ENCODE data around the gene IL17C.

The IL17C gene

DNA sequence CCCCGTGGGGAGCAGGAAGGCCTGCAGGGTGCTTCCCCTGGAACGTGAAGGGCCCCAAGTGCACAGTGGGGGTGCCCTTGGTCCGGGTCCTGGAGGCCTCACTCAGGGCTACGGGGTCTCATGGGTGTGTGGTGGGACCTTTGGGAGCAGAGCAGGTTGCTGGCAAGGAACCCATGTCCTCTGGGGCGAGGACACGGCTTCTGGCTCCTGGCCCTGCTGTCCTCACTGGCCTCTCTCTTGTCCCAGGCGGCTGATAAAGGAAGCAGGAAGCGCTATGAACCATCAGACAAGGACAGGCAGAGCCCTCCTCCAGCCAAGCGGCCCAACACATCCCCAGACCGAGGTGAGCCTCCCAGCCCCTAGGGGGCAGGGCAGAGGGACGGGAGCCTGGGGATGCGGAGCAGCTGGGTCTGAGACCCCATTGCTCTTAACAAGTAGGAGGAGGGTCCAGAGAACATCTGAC lies 9.8 kb upstream of the IL17C start:
- DNase-seq: no peak

DNA sequence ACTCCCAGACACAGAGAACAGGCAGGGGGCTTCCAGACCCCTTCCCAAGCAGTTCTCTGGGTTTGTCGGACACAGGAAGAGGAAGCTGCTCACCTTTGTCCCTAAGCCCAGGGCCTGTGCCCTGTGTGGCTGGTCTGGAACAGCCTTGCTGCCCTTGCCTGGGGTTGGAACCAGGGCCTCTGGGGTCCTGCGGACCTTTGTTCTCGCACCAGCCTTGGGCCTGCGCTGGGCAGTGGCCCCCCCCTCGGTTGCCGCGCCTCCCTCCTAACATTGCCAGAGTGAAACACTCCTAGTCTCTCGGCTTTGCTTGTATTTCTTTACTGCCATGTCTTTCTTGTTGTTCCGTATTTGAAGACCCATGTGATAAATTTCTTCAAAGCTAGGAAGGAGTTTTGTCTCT lies 8.5 kb upstream of the IL17C start:
- DNase-seq: no peak

DNA sequence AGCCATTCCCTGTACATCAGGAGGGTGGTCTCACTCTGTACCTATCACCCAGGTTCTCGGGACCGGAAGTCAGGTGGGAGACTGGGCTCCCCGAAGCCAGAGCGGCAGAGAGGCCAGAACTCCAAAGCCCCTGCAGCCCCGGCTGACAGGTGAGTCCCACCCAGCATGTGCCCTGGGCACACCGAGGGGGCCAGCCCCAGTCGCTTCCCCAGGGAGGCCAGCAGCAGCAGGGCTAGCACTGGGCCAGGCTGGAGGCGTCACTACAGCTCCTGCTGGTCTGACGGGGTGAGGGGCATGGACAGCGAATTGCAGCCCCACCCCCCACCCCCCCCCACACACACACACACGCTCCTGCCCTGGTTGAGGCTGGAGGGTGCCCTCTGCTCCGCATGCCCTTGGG lies 7.9 kb upstream of the IL17C start:
- no peak for DNase-seq

DNA sequence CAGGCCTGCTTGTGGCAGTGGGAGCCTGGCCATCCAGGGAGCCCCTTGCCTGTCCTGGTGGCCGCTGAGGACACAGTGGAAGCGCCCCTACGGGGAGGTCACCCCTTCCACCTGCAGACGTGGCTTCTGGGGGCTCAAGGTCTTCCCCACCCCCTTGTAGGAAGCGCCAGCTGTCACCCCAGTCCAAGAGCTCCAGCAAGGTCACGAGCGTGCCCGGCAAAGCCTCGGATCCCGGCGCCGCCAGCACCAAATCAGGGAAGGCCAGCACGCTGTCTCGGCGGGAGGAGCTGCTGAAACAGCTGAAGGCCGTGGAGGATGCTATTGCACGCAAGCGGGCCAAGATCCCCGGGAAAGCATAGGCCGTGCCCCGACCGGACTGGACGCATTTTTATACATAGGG lies 7.4 kb upstream of the IL17C start:
- no peak for DNase-seq

DNA sequence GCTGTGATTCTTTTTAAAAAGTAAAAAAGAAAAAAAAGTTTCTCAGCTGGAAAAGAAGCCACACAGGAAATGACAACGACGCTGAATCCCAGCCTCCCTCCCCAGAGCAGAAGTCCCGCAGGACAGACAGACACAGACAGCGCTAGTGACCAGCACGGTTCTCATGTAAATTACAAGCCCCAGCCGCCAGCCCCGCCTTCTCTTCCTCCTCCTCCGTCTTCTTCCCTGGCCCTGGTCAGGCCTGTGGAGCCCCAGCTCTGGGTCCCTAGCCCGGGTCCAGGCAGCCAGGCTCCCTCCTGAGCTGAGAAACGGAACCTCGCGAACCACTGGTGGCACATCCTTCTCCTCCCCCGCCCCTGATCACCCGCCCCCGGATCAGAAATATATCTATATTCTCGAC lies 7.0 kb upstream of the IL17C start:
- DNase-seq: no peak

DNA sequence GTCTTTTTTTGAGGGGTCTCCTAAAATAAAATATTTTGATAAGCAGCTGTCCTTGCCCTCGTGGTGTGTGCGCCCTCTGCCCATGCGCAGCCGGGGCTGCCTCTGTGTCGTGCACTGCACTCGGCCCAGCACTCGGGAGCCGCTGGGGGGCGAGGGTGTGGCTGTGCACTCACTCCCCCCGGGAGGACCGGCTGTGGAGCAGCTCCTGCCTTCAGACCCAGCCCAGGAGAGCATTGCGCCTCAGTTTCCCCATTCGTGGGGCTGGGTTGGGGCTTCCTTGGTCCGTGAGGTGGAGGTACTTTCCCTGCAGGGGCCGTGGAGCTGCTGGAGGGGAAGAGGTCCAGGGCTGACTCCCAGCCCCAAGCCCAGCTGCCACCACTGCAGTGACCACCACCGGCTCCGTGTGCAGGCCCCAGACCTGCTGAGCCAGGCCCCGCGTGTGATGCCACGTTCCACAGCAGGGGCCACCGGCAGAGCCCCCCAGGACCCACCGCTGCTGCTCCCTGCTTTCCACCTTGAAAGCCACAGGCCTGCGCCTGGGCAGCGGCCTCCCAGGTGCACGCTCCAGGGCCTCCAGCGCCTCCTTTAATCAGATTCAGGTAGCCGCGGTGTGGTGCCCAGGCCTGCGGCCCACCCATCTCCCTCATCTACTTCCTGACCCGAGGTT lies 6.3 kb upstream of the IL17C start:
- DNase-seq: no peak

DNA sequence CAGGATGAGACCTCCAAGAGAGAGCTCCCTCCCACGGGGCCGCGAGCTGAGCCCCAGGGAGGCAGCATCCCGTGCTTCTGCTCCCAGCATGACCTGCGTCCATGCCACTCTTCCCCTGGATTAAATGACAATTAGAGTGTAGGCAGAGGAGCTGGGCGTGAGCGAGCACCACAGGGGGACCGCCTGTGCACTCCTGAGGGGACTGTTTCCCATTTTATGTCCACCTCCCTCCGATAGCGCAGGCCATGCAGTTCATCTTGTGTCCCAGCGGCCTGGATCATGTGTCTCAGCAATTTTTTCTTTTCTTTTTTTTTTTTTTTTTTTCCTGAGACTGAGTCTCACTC lies 5.8 kb upstream of the IL17C start:
- no peak for DNase-seq

DNA sequence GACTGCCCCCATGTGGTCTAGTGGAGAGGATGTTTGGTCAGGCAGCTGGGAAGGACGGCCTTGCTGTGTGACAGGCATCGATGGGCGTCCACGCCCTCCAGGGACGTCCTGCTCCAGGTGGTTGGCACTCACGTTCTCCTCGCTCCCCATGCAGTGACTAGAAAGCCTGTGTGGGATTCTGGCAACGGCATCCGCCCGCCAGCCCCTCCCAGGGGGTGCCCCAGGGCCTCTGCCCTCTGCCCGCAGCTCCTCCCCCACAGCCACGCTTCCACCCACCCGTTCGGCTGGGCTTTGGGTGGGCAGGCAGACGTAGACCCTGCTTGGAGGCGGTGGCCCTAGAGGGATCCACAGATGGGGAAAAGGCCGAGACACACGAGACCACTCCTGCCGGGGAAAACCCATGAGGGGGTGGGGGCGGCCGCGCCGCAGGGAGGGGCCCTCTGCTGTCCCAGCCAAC lies 4.7 kb upstream of the IL17C start:
- DNase-seq: no peak

DNA sequence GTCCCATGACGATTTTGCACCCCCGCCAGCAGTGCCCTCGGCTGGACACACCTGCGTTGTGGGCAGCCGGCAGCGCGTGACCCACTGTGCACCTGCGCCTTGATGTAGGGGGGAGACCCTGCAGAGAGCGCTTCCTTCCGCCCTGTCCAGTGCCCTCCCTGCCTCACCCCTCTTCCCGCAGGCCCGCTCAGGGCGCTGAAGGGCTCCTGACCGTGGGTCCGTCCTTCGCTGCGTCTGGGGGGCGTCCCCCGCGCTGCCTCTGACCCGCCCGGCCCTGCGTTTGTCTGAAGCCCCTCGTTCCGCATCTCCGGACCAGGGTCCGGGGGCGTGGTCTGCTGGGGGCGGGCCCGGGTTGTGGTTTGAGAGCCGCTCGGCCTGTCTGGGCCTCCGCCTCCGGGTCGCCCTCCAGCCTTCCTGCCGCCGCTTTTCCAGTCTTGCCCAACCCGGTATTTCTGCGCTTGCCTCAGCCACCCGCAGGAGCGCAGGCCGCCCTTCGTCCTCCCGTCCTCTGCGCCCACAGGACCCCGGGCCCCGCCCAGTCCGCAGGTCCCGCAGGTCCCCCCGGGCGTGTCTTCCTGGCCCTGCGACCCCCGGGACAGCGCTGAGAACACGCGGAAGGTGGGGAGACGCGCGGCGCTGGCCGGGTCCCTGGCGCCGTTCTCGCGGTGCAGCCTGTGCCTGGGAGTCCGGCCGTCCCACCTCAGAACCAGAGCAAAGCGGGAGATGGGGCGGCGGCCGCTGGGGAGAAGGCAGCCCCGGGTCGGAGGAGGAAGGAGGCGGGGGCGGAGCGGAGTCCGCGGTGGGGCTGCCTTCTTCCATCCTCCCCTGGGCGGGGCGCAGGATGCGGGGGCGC lies 4.0 kb upstream of the IL17C start:
- peak; percentile 80 for DNase-seq

DNA sequence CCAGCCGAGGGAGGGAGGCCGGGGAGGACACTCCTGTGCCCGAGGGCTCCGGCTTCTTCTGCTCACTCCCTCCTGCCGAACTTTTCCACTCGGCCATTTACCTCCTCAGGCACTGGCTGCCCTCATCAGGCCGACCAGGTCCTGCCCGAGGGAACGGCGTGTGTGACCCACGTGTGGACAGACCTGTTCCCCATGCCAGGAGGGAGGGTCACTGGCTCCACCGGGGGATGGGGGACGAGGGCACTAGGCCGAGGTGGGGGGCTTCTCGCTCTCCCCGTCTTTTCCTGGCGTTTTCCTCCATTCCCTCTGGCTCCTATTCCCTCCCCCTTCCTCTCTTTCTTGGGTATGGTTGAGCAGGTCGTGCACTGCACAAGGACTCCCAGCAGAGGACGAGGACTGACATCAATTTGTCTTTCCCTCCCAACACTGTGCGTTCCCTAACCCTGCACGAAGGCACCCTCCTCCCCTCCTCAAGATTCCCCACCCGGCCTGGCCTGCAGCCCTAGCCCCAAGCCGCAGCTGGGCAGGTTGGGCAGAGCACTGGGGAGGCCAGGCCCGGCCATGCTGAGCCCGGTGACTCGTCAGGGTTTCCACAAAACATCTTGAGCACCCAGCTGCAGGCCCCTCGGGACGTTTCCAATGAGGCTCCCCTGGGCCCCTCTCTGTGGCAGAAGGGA lies 3.2 kb upstream of the IL17C start:
- DNase-seq: no peak

DNA sequence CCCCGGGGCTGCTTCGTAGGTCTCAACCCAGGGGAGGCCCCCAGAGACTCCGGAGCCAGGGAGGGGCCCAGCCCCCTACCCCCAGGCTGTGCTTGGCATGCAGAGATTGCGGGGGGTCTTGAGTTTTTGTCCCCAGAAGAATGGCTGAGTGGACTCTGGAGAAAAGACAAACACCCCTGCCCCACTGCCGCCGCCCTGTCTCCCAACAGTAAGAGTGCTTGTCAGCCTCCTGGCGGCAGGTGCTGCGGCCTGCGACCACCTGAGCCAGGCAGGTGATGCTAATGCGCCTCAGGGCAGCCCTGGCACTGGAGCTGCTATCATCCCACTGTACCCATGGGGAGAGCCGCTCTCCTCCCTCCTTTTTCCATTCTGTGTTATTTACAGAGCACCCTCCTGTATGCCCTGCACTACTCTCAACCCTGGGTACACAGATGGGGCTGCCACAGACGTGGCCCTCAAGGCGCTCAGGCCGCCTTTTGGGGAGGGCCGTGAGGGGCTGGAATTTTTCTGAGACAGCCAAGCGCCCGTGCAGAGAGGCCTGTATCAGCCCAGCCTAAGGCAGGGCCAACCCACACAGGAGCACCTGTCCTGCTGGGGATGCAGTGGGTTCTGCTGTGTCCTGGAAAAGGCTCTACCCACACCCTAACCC lies 2.6 kb upstream of the IL17C start:
- no peak for DNase-seq

DNA sequence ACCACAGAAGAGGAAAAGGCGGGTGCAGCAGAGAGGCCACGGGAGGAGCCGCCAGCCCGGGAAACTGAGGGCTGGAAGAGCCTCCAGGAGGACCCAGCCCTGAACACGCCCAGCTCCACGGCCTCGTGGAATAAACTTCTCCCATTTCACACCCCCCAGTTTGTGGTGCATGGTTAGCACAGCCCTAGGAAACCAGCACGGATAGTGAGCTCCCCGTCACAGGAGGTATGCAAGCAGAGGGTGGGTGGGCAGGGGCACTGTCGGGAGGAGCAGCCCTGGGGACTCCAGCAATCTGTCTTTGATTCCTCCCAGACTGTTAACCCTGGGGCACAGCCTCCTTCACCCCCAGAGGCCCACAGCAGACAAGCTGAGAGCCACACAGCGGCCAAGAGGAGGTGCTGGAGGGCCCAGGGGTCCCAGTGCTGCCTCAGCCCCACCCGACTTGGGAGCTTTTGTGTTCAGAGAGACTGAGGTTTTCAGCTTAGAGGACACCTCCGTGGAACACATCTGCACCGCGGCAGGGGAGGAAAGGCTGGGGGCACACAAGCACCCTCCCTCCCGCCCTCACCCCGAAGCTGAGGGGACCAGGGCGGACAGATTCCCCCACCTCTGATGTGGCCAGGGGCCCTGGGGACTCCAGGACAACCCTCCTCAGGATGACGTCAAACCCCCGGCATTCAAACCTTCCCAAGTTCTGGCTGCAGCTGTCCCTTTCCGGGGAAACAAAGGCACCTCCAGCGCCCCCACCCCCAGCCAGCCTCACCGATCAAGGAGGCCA lies 1.7 kb upstream of the IL17C start:
- DNase-seq: peak; percentile 67

DNA sequence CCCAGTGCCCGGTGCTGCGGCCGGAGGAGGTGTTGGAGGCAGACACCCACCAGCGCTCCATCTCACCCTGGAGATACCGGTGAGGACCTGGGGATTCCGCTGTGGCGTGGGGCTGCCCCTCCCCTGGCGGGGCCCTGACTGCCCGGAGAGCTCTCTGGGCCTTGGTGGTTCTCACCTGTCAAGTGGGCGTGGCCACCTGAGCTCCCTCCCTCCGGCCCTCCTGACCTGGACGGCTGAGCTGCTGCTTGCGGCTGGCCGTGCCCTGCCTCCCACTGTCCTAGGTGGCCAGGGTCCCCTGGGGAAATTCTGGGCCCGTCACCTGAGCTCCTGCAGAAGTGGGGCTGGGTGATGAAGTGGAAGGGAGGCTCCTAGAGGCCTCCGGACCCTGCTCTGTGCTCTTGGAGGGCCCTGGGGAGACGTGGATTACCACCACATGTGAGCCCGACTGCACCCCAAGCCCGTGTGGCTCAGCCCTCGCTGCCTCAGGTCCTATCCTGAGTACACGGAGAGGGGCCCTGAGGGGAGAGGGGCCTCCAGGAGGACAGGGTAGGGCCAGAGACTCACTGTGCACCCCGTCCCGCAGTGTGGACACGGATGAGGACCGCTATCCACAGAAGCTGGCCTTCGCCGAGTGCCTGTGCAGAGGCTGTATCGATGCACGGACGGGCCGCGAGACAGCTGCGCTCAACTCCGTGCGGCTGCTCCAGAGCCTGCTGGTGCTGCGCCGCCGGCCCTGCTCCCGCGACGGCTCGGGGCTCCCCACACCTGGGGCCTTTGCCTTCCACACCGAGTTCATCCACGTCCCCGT lies 1.1 kb downstream of the IL17C start:
- DNase-seq: no peak

DNA sequence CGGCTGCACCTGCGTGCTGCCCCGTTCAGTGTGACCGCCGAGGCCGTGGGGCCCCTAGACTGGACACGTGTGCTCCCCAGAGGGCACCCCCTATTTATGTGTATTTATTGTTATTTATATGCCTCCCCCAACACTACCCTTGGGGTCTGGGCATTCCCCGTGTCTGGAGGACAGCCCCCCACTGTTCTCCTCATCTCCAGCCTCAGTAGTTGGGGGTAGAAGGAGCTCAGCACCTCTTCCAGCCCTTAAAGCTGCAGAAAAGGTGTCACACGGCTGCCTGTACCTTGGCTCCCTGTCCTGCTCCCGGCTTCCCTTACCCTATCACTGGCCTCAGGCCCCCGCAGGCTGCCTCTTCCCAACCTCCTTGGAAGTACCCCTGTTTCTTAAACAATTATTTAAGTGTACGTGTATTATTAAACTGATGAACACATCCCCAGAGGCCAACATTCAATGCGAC lies 1.7 kb downstream of the IL17C start:
- DNase-seq: no peak

DNA sequence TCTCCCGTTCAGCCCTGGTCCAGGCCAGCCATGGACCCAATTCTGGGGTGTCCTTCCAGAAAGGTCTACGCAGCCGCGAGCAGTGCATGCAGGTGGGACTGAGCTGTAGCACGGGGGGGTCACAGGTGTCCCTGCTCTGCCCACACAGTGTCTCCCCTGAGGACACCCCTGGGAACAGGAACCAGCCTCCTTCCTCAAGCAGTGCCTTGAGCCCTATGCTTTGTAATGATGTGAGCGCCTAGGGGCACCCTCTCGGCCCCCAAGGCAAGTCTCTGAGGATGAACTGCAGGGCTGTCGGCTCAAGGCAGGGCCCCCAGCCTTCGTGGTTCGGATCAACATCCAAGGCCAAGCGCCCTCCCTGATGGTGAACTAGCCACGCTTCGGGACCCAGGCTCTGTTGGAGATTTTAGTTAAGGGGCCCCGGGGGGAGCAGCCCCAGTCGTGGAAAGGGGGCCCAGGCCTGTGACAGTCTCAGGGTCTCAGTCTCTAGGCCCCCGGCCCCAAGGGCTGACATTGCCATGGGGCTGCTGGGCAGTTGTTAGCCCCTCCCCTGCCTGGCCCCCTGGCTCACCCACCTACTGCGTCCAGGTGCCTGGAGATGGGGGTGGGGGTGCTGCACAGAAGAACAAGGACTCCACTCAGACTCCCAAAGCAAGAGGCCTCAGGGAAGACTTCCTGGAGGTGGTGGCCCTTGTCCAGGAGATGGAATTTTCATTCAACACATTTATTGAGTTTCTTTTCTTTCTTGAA lies 2.3 kb downstream of the IL17C start:
- DNase-seq: no peak

DNA sequence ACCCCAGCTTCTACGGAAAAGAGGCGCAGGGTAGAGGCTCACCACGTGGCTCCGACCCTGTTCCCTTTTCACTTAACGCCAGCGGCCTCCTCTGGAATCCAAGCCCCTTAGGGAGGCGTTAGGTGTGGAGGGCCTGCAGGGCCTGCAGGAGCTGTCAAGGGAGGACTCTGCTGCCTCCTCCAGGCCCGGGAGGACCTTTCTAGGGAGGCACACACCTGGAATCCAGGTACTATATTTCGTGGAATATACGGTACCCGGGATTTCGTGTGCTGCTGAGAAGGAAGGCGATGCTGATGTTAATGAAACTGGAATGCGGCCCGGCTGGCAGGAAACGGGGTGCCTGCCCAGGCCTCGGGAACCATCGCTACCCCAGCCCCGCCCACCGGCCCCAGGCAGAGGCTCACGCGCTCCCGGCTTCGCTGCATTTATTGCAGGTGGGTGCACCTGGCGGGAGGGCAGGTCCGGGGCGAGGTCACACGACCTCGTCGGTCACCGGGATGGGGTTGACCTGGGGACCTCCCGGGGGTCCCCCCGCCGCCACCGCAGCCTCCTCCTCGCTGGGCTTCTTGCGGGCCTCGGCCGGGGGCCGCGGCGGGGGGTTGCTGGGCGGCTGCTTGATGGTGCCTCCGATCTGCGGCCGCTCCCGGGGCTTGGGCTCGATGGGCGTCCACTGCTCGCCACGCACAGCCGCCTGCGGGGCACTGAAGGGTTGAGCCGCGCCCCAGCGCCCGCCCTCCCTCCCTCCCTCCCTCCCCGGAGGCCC lies 4.7 kb downstream of the IL17C start:
- DNase-seq: no peak

DNA sequence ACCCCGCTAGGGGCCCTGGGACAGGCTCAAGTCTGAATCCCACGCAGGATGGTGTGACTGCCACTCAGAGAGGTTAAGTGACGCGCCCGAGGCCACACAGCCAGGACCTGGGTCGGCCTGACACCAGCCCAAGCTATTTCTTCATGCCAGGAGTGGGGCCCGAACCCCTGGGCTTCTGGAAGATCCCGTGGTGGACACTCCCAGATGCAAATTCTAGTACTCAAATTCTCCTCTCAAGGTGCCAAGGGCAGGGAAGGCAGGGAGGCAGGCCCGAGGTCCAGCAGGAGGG lies 5.2 kb downstream of the IL17C start:
- no peak for DNase-seq

DNA sequence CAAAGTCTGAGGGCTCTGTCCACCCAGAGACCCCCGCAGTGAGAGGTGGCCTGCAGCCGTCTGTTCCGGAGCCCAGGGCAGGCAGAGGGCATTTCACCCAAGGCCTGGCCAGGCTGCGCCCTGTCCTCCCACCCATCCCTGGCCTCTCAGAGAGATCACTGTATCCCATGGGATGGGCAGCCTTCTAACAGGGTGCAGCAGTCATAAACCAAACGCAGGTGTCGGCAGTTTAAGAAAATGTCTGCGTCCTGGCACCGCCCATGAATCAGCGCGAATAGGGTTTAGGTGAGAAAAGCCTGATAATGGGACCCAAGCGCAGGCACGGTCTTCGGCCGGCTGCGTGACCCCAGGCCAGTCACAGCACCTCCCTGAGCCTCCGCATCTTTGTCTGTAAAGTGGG lies 7.1 kb downstream of the IL17C start:
- DNase-seq: no peak

DNA sequence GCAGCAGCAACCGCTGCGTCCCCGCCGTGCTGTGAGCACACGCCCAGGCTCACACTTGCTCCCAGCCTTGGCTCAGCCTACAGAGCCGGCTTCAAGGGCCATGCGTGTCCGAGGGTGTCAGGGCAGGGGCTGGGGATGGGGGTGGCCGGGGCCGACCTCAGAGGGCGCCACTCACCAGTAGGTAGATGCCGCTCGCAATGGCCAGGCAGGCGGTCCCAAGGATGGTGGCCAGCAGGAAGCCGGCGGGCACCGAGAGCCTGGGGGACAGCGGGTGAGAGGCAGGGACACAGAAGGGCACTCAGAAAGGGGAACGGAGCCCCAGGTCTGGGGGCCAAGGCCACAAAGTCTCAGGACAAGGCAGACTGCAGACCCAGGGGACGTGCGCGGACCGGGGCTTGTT lies 7.6 kb downstream of the IL17C start:
- no peak for DNase-seq

DNA sequence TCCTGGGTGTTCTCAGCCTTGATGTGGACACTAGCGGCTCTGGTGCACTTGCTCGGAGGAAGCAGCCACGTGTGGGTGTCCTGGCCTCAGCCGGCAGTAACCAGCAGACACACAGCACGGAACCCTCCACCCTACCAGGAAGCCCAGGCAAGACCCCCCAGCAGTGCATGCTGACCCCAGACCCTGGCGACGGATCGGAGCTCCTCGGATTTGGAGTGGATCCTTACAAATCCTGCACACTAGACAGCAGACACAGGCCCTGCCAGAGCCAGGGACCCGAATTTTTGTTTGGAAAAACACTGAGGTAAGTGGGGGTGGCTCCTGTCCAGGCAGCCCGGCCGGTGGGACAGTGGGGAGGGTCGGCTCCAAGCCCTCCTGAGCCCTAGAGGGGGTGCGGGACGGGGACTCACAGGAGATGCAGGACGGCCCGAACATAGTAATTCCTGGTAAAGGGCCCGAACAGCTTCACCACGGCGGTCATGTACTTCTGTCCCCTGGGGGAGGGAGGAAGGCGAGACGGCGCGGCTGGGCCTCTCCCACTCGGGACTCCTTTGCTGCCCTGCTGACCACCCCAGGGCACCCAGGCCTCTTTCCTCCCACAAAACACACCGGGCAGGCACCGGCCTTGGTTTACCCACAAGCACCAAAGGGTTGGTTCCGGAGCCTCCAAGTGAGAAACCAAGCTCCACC lies 8.1 kb downstream of the IL17C start:
- DNase-seq: no peak

Measured in activated CD8-positive, alpha-beta memory T cell treated with anti-CD3 and anti-CD28 coated beads for 24 hours (primary cell).